Trophoblast cell (in vitro differentiated cells and primary cell): ENCODE measurements around the gene RAB10.

Source experiments
- DNase-seq, 2 donors: peaks; one replicate each; pipeline ENCODE4 v3.0.0-alpha.2; 2016
- H2AFZ ChIP-seq: 2 replicates; pipeline ENCODE4 v1.6.1; 2013; ENCODE audit warnings: low read length, moderate library complexity, mild to moderate bottlenecking; ENCODE audit not compliant: insufficient read depth, poor library complexity
- H2AK5ac ChIP-seq: 2 replicates; pipeline ENCODE4 v1.6.1; 2013; ENCODE audit warnings: mild to moderate bottlenecking, low read length
- H2BK120ac ChIP-seq: 2 replicates; pipeline ENCODE4 v1.6.1; 2013; ENCODE audit warnings: low read length, mild to moderate bottlenecking, moderate library complexity; ENCODE audit not compliant: insufficient read depth, poor library complexity
- H2BK12ac ChIP-seq: 2 replicates; pipeline ENCODE4 v1.6.1; 2013; ENCODE audit warnings: mild to moderate bottlenecking, low read length, moderate library complexity
- H2BK5ac ChIP-seq: 2 replicates; pipeline ENCODE4 v1.6.1; 2013; ENCODE audit warnings: low read length, low read depth, moderate library complexity, mild to moderate bottlenecking; ENCODE audit not compliant: poor library complexity
- H3K14ac ChIP-seq: 2 replicates; pipeline ENCODE4 v1.6.1; 2013; ENCODE audit warnings: mild to moderate bottlenecking, low read length
- H3K18ac ChIP-seq: 2 replicates; pipeline ENCODE4 v1.6.1; 2013; ENCODE audit warnings: mild to moderate bottlenecking, low read length
- H3K23ac ChIP-seq: 2 replicates; pipeline ENCODE4 v1.6.1; 2013; ENCODE audit warnings: low read length
- H3K27ac ChIP-seq: 2 replicates; pipeline ENCODE4 v1.5.1; 2013; ENCODE audit warnings: low read depth, mild to moderate bottlenecking, inconsistent platforms, low read length, moderate library complexity
- H3K27me3 ChIP-seq: 2 replicates; pipeline ENCODE4 v1.6.1; 2013; ENCODE audit warnings: inconsistent platforms, mild to moderate bottlenecking, low read length, moderate library complexity; ENCODE audit not compliant: insufficient read depth
- H3K36me3 ChIP-seq, 2 experiments: 1 replicate in 1 of 2; 2 replicates in 1 of 2; pipeline ENCODE4 v1.6.1; 2013; ENCODE audit warnings: low read length in 2 of 2, mild to moderate bottlenecking in 2 of 2, moderate library complexity in 1 of 2; ENCODE audit not compliant: insufficient read depth in 2 of 2, control insufficient read depth in 1 of 2
- H3K4ac ChIP-seq: 2 replicates; pipeline ENCODE4 v1.6.1; 2013; ENCODE audit warnings: low read depth, mild to moderate bottlenecking, low read length, moderate library complexity
- H3K4me1 ChIP-seq, 2 experiments: 1 replicate in 1 of 2; 2 replicates in 1 of 2; pipeline ENCODE4 v1.6.1; 2013; ENCODE audit warnings: low read length in 2 of 2, mild to moderate bottlenecking in 2 of 2, moderate library complexity in 1 of 2; ENCODE audit not compliant: insufficient read depth in 2 of 2, control insufficient read depth in 1 of 2
- H3K4me2 ChIP-seq: 2 replicates; pipeline ENCODE4 v1.6.1; 2013; ENCODE audit warnings: inconsistent platforms, mild to moderate bottlenecking, low read length, moderate library complexity
- H3K4me3 ChIP-seq: 2 replicates; pipeline ENCODE4 v1.5.1; 2013; ENCODE audit warnings: mild to moderate bottlenecking, low read depth, low read length, inconsistent platforms
- H3K79me1 ChIP-seq: one replicate; pipeline ENCODE4 v1.6.1; 2013; ENCODE audit warnings: low read length
- H3K79me2 ChIP-seq: 2 replicates; pipeline ENCODE4 v1.6.1; 2013; ENCODE audit warnings: low read length, mild to moderate bottlenecking; ENCODE audit not compliant: control insufficient read depth, insufficient read depth, poor library complexity
- H3K9ac ChIP-seq: 2 replicates; pipeline ENCODE4 v1.6.1; 2013; ENCODE audit warnings: mild to moderate bottlenecking, low read length
- H3K9me3 ChIP-seq: 2 replicates; pipeline ENCODE4 v1.6.1; 2013; ENCODE audit warnings: low read depth, mild to moderate bottlenecking, control low read depth, inconsistent platforms, low read length; ENCODE audit not compliant: insufficient read depth
- H4K12ac ChIP-seq: 2 replicates; pipeline ENCODE4 v1.6.1; 2013; ENCODE audit warnings: low read depth, mild to moderate bottlenecking, low read length, moderate library complexity
- H4K8ac ChIP-seq: 2 replicates; pipeline ENCODE4 v1.6.1; 2013; ENCODE audit warnings: low read depth, mild to moderate bottlenecking, low read length, moderate library complexity
- H4K91ac ChIP-seq: one replicate; pipeline ENCODE4 v1.6.1; 2013; ENCODE audit warnings: low read depth, mild to moderate bottlenecking, low read length, moderate library complexity
- WGBS: extraction: QIAGEN DNeasy Blood & Tissue Kit; methylation state at CpG from one replicate; pipeline ENCODE4 v1.1.7; 2013; ENCODE audit warnings: missing lambda C conversion rate; ENCODE audit not compliant: insufficient read length, insufficient coverage; ENCODE audit errors: extremely low coverage; 5-methylcytosine and 5-hydroxymethylcytosine counted together

The RAB10 gene

GRCh38 chr2:26039603-26040323 lies 5.9 kb downstream of the RAB10 start:
- Histone ChIP-seq H3K9ac (no peak overlapping the region), H3K79me2 (peaks cover 28% of the 10 kb centered on the region), H2BK12ac (no peak overlapping the region), H4K91ac (no peak overlapping the region), H3K27me3 (no peaks in the 10 kb centered on the region), H3K4me3 (no peak overlapping the region), H3K4me2 (no peak overlapping the region), H2AFZ (no peak overlapping the region), H3K9me3 (no peaks in the 10 kb centered on the region), H2AK5ac (no peak overlapping the region), H3K23ac (no peak overlapping the region), H3K18ac (no peak overlapping the region), H4K8ac (no peak overlapping the region), H3K4me1 (peaks cover 7% of the 10 kb centered on the region in 2 experiments), H3K79me1 (no peaks in the 10 kb centered on the region), H3K4ac (peak overlapping the region; percentile 100), H3K36me3 (peaks cover 3 to 14% of the 10 kb centered on the region in 2 experiments), H3K14ac (no peak overlapping the region), H3K27ac (no peak overlapping the region), H2BK5ac (no peak overlapping the region), H2BK120ac (no peak overlapping the region), H4K12ac (no peak overlapping the region)
- DNase-seq, result peak; percentile 82 to 89
- WGBS, result no CpG with 5 or more reads among the region's 9 CpGs

GRCh38 chr2:26043109-26043508 lies 9.2 kb downstream of the RAB10 start:
- Histone ChIP-seq H3K79me2 (peaks cover 22% of the 10 kb centered on the region), H2BK12ac (no peak overlapping the region), H2AK5ac (no peak overlapping the region), H4K12ac (no peak overlapping the region), H3K4me1 (peaks cover 0 to 3% of the 10 kb centered on the region in 2 experiments), H3K9me3 (no peaks in the 10 kb centered on the region), H2AFZ (no peak overlapping the region), H3K4ac (peak overlapping the region; percentile 84), H4K8ac (no peak overlapping the region), H2BK5ac (no peak overlapping the region), H3K9ac (no peak overlapping the region), H3K23ac (no peak overlapping the region), H3K27me3 (no peaks in the 10 kb centered on the region), H3K27ac (no peak overlapping the region), H3K36me3 (peaks cover 3 to 10% of the 10 kb centered on the region in 2 experiments), H2BK120ac (no peak overlapping the region), H4K91ac (no peak overlapping the region), H3K14ac (no peak overlapping the region), H3K4me2 (no peak overlapping the region), H3K18ac (peak overlapping the region; percentile 35), H3K4me3 (no peak overlapping the region), H3K79me1 (no peaks in the 10 kb centered on the region)
- no peak for DNase-seq
- no CpG with 5 or more reads among the region's 5 CpGs for WGBS

GRCh38 chr2:26043862-26044696 lies 10.2 kb downstream of the RAB10 start:
- no peak overlapping the region for H3K27ac ChIP-seq
- H2AK5ac ChIP-seq, result no peak overlapping the region
- no peaks in the 10 kb centered on the region for H3K9me3 ChIP-seq
- H3K9ac ChIP-seq, result no peak overlapping the region
- H3K4me2 ChIP-seq, result no peak overlapping the region
- H3K4me3 ChIP-seq, result no peak overlapping the region
- no peak overlapping the region for H4K12ac ChIP-seq
- H3K27me3 ChIP-seq, result no peaks in the 10 kb centered on the region
- H3K79me1 ChIP-seq, result no peaks in the 10 kb centered on the region
- peaks cover 20% of the 10 kb centered on the region for H3K79me2 ChIP-seq
- H2BK120ac ChIP-seq, result no peak overlapping the region
- peaks cover 3 to 5% of the 10 kb centered on the region in 2 experiments for H3K36me3 ChIP-seq
- peak in 1 of 2 donors; percentile 34 for DNase-seq
- H2BK5ac ChIP-seq, result no peak overlapping the region
- peaks cover 0 to 3% of the 10 kb centered on the region in 2 experiments for H3K4me1 ChIP-seq
- no peak overlapping the region for H3K18ac ChIP-seq
- H2BK12ac ChIP-seq, result no peak overlapping the region
- peak overlapping the region; percentile 34 for H3K4ac ChIP-seq
- WGBS, result no CpG with 5 or more reads among the region's 8 CpGs
- no peak overlapping the region for H4K91ac ChIP-seq
- no peak overlapping the region for H3K23ac ChIP-seq
- H4K8ac ChIP-seq, result no peak overlapping the region
- no peak overlapping the region for H2AFZ ChIP-seq
- H3K14ac ChIP-seq, result no peak overlapping the region

- Histone ChIP-seq H3K36me3 (no peaks in the 10 kb centered on the region), H4K12ac (no peak overlapping the region), H3K23ac (no peak overlapping the region), H3K14ac (no peak overlapping the region), H3K9me3 (no peaks in the 10 kb centered on the region), H3K9ac (no peak overlapping the region), H3K4ac (peak overlapping the region; percentile 95), H2BK12ac (no peak overlapping the region), H2AFZ (no peak overlapping the region), H2BK5ac (no peak overlapping the region), H3K27ac (no peak overlapping the region), H3K4me3 (no peak overlapping the region), H3K4me1 (no peaks in the 10 kb centered on the region), H2BK120ac (no peak overlapping the region), H3K27me3 (no peaks in the 10 kb centered on the region), H3K79me2 (peaks cover 16% of the 10 kb centered on the region), H3K18ac (no peak overlapping the region), H3K79me1 (no peaks in the 10 kb centered on the region), H2AK5ac (no peak overlapping the region), H4K8ac (peak overlapping the region; percentile 28), H4K91ac (no peak overlapping the region), H3K4me2 (no peak overlapping the region)
- WGBS, result no CpG with 5 or more reads among the region's 3 CpGs
- DNase-seq, result no peak
Observed at GRCh38 chr2:26048791-26049190, 14.9 kb downstream of the RAB10 start.
